Kidney (tissue), 14 donors: ENCODE results near the gene KSR1. TPM values are rescaled to one million over a fixed set of nuclear protein-coding genes. Genes with fewer than 3 reads are reported as not detected.

Source experiments
- DNase-seq, 5 donors: peaks; one replicate each; pipeline ENCODE4 v3.0.0-alpha.2; 2013 to 2020
- FAIRE-seq: peaks from 2 replicates; lab custom pipeline; 2012; peaks lifted over from hg19 to GRCh38; lab: Jason Lieb, UNC
- H3K27ac ChIP-seq, 2 donors: one replicate each; pipeline ENCODE4 v1.7.0; 2013; ENCODE audit warnings: low read depth in 2 of 2, low read length in 2 of 2, inconsistent platforms in 1 of 2
- H3K27me3 ChIP-seq: one replicate; pipeline ENCODE4 v1.7.1; 2013; ENCODE audit warnings: low read length, inconsistent platforms; ENCODE audit not compliant: control insufficient read depth, insufficient read depth
- H3K36me3 ChIP-seq, 3 donors: one replicate each; pipeline versions ENCODE4 v1.7.0 to v1.7.1; 2013; ENCODE audit warnings: low read length in 3 of 3, control low read depth in 1 of 3, inconsistent platforms in 1 of 3; ENCODE audit not compliant: insufficient read depth in 3 of 3, control insufficient read depth in 2 of 3
- H3K4me1 ChIP-seq, 3 donors: one replicate each; pipeline versions ENCODE4 v1.7.0 to v1.7.1; 2013; ENCODE audit warnings: low read length in 3 of 3, inconsistent platforms in 1 of 3, low read depth in 1 of 3; ENCODE audit not compliant: control insufficient read depth in 2 of 3, insufficient read depth in 2 of 3
- H3K4me3 ChIP-seq, 3 donors: one replicate each; pipeline versions ENCODE4 v1.7.0 to v1.8.1; 2013; ENCODE audit warnings: low read length in 3 of 3, control low read depth in 1 of 3, inconsistent platforms in 1 of 3
- H3K9ac ChIP-seq, 3 donors: one replicate each; pipeline versions ENCODE4 v1.7.0 to v1.7.1; 2013; ENCODE audit warnings: low read length in 3 of 3, control low read depth in 1 of 3, inconsistent platforms in 1 of 3
- H3K9me3 ChIP-seq, 3 donors: one replicate each; pipeline versions ENCODE4 v1.7.0 to v1.7.1; 2013; ENCODE audit warnings: low read length in 3 of 3, control low read depth in 1 of 3, inconsistent platforms in 1 of 3; ENCODE audit not compliant: control insufficient read depth in 2 of 3, insufficient read depth in 1 of 3
- CTCF ChIP-seq: IDR thresholded peaks from 3 replicates; pipeline ENCODE4 v1.5.1; 2012; ENCODE audit warnings: mild to moderate bottlenecking, moderate library complexity, borderline replicate concordance; ENCODE audit not compliant: insufficient read depth; ENCODE audit errors: extremely low read depth
- intact Hi-C: fragments of 100-400 bp; cut with DNase I; formaldehyde crosslinking; loops from one replicate; pipeline ENCODE4 v1.11.1; 2022
- polyA plus RNA-seq: library from polyadenylated mRNA; stranded (reverse); fragments of 350-450 nt; fragmentation: Illumina TruSeq; extraction: RNeasy Lipid Tissue Mini Kit (QIAGEN cat#74804); gene quantifications from one replicate; pipeline ENCODE4 v1.2.3, GENCODE V29; 2014; ENCODE audit warnings: low read depth, low replicate concordance; ENCODE audit not compliant: insufficient read depth
- total RNA-seq: library from RNA; stranded (reverse); fragmentation: NEBNext Ultra II Directional; extraction: Animal tissue kit (Norgen Biotek cat#: 25700); gene quantifications from one replicate; pipeline ENCODE4 v1.2.1, GENCODE V29; 2021
- donor health status: control.
- donor health status: control.
- donor health status: control.
- donor health status: control.
- donor health status: control.
- donor health status: DM: yes; HTN: yes; CAD: no.
- donor health status: Normal renal cell carcinoma (clear cell type).

KSR1 gene
- total and polyA plus RNA-seq, 2 donors from 2014 or later, result 11.7 to 97.3 TPM

DNA sequence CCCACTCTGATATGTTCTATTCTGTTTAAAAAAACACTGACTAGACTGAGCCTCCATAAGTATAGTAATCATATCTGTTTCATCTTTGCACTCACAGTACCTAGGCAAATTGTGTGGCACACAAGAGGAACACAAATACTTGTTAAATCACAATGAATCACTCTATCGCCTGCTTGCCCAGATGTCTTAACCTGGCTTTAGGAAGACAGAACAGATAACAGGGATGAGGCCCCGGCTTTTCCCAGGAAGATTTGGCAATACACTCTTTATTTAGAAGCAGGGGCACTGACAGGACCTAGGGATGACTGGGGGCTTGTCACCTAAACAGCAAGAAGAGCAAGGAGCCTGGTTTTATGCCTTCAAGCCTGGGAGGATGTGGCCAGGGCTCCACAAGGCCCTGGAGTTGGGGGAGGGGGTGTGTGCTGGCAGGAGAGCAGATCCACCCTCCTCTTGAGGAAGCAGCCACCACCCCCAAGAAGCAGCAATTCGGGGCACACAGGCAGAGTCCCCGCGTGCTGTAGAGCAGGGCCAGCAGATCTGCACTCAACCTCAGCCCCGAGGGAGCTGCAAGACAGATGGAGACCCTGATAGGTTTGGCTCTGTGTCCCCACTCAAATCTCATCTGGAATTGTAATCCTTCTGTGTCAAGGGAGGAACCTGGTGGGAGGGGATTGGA, 41.0 kb upstream of the KSR1 start:
- Histone ChIP-seq H3K4me3 (no peak overlapping the region), H3K36me3 (no peaks in the 10 kb centered on the region), H3K4me1 (no peaks in the 10 kb centered on the region), H3K27me3 (no peaks in the 10 kb centered on the region), H3K9me3 (no peaks in the 10 kb centered on the region), H3K27ac (no peak overlapping the region), H3K9ac (no peak overlapping the region)
- no peak for TF ChIP-seq CTCF
- intact Hi-C loops, result no loop called here
- no peak for DNase-seq
- FAIRE-seq, result no peak

DNA sequence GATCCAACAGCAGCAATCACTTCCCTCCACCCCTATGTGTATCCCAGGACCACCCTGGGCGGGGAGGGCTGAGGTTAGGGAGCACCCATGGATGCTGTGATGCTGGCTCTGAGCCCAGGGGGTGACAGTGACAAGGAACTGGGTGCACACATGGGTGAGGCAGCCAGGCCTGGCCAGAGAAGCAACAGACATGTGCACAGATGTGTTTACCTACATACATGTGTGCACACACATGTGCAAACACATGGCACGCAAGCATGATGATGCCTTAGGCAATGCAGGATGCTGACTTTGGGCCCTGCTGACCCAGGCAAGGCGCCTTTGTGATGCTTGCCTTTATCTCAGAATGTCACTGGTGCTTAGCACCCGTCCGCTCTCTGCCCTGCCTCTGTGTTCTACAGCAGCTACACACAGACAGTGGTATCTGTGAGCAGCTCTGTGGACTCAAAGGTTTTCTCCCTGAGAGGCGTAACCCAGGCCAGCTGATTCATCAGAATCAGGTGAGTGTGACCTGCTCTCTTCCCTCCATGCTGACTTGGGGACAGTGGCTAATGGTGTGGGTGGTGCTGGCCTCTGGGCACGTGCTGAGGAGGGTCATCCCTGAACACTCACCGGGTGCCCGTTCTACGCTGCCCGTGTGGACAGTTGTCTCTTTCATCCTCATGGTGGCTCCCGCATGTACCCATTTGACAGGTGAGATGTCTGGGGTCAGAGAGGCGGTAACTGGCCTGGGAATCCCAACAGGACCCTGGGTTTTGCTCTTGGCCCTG, 38.5 kb upstream of the KSR1 start:
- Histone ChIP-seq H3K36me3 (no peaks in the 10 kb centered on the region), H3K9me3 (no peaks in the 10 kb centered on the region), H3K4me3 (no peak overlapping the region), H3K4me1 (no peaks in the 10 kb centered on the region), H3K27ac (no peak overlapping the region), H3K27me3 (no peaks in the 10 kb centered on the region), H3K9ac (no peak overlapping the region)
- TF ChIP-seq CTCF, result no peak
- DNase-seq (no peak), FAIRE-seq (no peak)
- intact Hi-C loops, result no loop called here

- H3K4me3 ChIP-seq, result no peak overlapping the region
- H3K9me3 ChIP-seq, result no peaks in the 10 kb centered on the region
- H3K36me3 ChIP-seq, result no peaks in the 10 kb centered on the region
- TF ChIP-seq CTCF, result no peak
- H3K27me3 ChIP-seq, result no peaks in the 10 kb centered on the region
- no peaks in the 10 kb centered on the region for H3K4me1 ChIP-seq
- H3K9ac ChIP-seq, result no peak overlapping the region
- no peak overlapping the region for H3K27ac ChIP-seq
- DNase-seq, result no peak
- intact Hi-C loops, result no loop called here
- FAIRE-seq, result no peak
Observed at GRCh38 chr17:27418366-27418615, 38.0 kb upstream of the KSR1 start.
